ENCODE measurements around the gene RGS11. TPM values are rescaled to one million over a fixed set of nuclear protein-coding genes. Genes with fewer than 3 reads are reported as not detected.

RGS11 gene
- polyA plus RNA-seq, 4 donors, result 0.49 to 20.1 (median 7.4) TPM

DNA sequence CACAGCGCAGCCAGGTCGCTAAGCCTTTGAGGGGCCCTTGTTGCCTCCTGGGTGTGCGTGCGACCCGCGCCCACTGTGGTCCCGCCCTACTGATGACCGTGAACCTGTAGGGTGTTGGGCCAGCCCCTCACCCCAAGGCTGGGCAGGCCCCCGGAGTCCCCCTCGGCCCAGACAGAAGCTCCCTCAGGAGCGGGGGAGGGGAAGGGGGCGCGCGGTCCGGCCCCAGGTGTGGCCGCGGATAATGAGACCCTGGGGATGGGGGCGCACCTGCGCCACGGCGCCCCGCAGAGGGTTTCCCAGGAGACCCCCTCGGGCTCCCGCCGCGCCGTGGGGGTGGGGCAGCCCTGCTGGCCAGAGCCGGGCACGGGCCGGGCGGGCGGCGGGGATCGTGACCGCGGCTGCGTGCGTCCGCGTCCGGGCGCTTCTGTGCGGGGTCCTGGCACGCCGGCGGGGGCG, 4.3 kb upstream of the RGS11 start:
- Histone ChIP-seq H3K36me3 (ENCODE audit: control insufficient read depth in 3 of 3, insufficient read depth in 2 of 3, low read depth in 1 of 3, low read length in 3 of 3) (peaks cover 0 to 4% (median 0%) of the 10 kb centered on the region in 3 donors), H3K4me1 (ENCODE audit: control insufficient read depth in 3 of 3, insufficient read depth in 2 of 3, low read depth in 1 of 3, low read length in 2 of 3) (peaks cover 0 to 13% (median 2%) of the 10 kb centered on the region in 3 donors), H3K27me3 (ENCODE audit: control insufficient read depth in 3 of 3, insufficient read depth in 3 of 3, low read length in 3 of 3) (peaks cover 0 to 56% (median 0%) of the 10 kb centered on the region in 3 donors), H3K4me3 (ENCODE audit: low read depth in 1 of 3, low read length in 3 of 3) (peak overlapping the region in 1 of 3 donors; percentile 37), H3K27ac (ENCODE audit: low read depth in 1 of 3, low read length in 2 of 3) (no peak overlapping the region), H3K9me3 (ENCODE audit: control insufficient read depth in 2 of 2, insufficient read depth in 1 of 2, low read depth in 1 of 2, low read length in 1 of 2) (peaks cover 0 to 2% of the 10 kb centered on the region in 2 donors)
- 6 to 14% (median 6%) methylated on average over 17 to 47 of the region's 47 CpGs for WGBS, 3 donors
- DNase-seq (no peak), FAIRE-seq (no peak)

DNA sequence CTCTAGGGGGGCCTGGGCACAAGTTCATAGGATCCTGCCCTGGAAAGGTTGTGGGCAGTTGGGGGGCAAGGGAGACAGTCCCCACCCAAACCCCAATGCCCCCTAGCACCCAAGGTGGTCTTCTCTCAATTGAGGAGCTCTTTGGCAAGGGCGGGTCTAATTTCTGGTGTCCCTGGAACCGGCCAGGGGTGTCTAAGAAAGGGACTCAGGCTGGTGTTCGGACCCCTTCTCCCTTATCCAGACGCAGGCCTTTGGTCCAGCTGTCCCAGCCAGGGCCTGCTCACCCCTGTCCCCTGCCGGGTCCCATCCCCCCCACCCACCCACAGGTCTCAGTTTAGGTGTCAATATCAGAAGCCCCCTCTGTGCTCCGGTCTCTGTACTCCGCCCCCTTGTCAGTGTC, 3.8 kb upstream of the RGS11 start:
- H3K27me3 ChIP-seq (ENCODE audit: control insufficient read depth in 3 of 3, insufficient read depth in 3 of 3, low read length in 3 of 3), result peaks cover 0 to 61% (median 0%) of the 10 kb centered on the region in 3 donors
- no peaks in the 10 kb centered on the region for H3K9me3 ChIP-seq (ENCODE audit: control insufficient read depth in 2 of 2, insufficient read depth in 1 of 2, low read depth in 1 of 2, low read length in 1 of 2)
- H3K4me1 ChIP-seq (ENCODE audit: control insufficient read depth in 3 of 3, insufficient read depth in 2 of 3, low read depth in 1 of 3, low read length in 2 of 3), result peaks cover 0 to 16% (median 2%) of the 10 kb centered on the region in 3 donors
- WGBS, 3 donors, result 52 to 73% (median 66%) methylated on average over 6 to 7 of the region's 7 CpGs
- DNase-seq, result no peak
- H3K27ac ChIP-seq (ENCODE audit: low read depth in 1 of 3, low read length in 2 of 3), result no peak overlapping the region
- no peak for FAIRE-seq
- no peaks in the 10 kb centered on the region for H3K36me3 ChIP-seq (ENCODE audit: control insufficient read depth in 3 of 3, insufficient read depth in 2 of 3, low read depth in 1 of 3, low read length in 3 of 3)
- H3K4me3 ChIP-seq (ENCODE audit: low read depth in 1 of 3, low read length in 3 of 3), result no peak overlapping the region

DNA sequence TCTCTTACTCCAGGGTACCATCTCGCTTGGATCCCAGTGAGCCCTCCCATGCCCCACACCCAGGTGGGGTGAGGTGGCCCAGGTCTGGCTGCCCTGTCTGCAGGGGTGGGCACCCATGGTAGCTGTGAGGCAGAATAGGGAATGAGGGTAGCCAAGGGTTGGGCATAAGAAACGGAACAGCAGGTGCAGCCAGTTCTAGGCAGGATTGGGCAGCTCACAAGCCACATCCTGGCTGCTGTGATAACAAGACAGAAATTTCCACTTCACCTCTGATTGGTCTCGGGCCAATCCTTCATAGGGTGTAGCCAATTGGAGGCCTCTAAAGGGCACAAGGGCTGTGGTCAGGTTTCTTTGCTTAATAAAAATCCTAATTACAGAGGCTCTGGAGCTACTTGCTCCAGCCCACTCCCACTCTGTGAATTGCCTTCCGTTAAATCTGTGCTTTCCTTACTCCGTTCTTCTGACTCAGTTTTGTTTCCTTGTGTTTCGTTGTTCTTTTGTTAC, 3.2 kb upstream of the RGS11 start:
- DNase-seq (peak; percentile 39 to 79), FAIRE-seq (no peak)
- WGBS, 3 donors, result 13 to 50% (median 27%) methylated on average over 6 of the region's 6 CpGs
- H3K27ac ChIP-seq (ENCODE audit: low read depth in 1 of 3, low read length in 2 of 3), result no peak overlapping the region
- H3K27me3 ChIP-seq (ENCODE audit: control insufficient read depth in 3 of 3, insufficient read depth in 3 of 3, low read length in 3 of 3), result peaks cover 0 to 67% (median 0%) of the 10 kb centered on the region in 3 donors
- H3K4me3 ChIP-seq (ENCODE audit: low read depth in 1 of 3, low read length in 3 of 3), result no peak overlapping the region
- H3K4me1 ChIP-seq (ENCODE audit: control insufficient read depth in 3 of 3, insufficient read depth in 2 of 3, low read depth in 1 of 3, low read length in 2 of 3), result peaks cover 0 to 16% (median 2%) of the 10 kb centered on the region in 3 donors
- no peaks in the 10 kb centered on the region for H3K9me3 ChIP-seq (ENCODE audit: control insufficient read depth in 2 of 2, insufficient read depth in 1 of 2, low read depth in 1 of 2, low read length in 1 of 2)
- H3K36me3 ChIP-seq (ENCODE audit: control insufficient read depth in 3 of 3, insufficient read depth in 2 of 3, low read depth in 1 of 3, low read length in 3 of 3), result no peaks in the 10 kb centered on the region

DNA sequence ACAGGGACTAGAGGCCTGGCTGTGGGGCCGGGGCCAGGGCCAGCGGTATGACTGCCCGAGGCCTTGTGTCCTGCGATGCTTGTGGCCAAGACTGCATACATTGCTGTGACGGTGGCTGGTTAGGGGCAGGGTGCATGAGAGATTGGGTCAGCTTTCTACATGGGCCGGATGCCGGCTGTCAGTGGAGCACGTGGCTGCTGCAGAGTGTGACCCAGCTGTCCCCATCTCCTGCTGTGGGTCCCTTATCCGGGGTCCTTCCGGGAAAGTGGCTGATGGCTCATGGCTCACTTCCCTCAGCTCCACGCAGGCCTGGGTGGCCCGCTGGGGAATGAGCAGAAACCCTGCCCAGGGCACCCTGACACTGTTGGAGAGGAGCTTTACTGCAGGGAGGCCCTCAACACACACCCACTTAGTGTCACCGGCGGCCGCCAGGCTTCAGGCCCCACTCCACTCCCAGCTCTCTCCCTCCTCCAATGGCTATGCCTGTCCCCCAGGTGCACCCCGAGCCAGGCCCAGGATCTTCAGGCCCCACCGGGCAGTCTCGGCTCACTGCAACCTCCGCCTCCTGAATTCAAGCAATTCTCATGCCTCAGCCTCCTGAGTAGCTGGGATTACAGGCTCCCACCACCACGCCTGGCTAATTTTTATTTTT, 808 bp upstream of the RGS11 start:
- H3K9me3 ChIP-seq (ENCODE audit: control insufficient read depth in 2 of 2, insufficient read depth in 1 of 2, low read depth in 1 of 2, low read length in 1 of 2), result no peaks in the 10 kb centered on the region
- FAIRE-seq (no peak), DNase-seq (no peak)
- H3K36me3 ChIP-seq (ENCODE audit: control insufficient read depth in 3 of 3, insufficient read depth in 2 of 3, low read depth in 1 of 3, low read length in 3 of 3), result no peaks in the 10 kb centered on the region
- WGBS, 3 donors, result 42 to 72% (median 61%) methylated on average over 18 to 20 of the region's 20 CpGs
- H3K27ac ChIP-seq (ENCODE audit: low read depth in 1 of 3, low read length in 2 of 3), result peak overlapping the region in 1 of 3 donors; percentile 45
- H3K4me1 ChIP-seq (ENCODE audit: control insufficient read depth in 3 of 3, insufficient read depth in 2 of 3, low read depth in 1 of 3, low read length in 2 of 3), result peaks cover 0 to 16% (median 2%) of the 10 kb centered on the region in 3 donors
- peaks cover 0 to 66% (median 0%) of the 10 kb centered on the region in 3 donors for H3K27me3 ChIP-seq (ENCODE audit: control insufficient read depth in 3 of 3, insufficient read depth in 3 of 3, low read length in 3 of 3)
- no peak overlapping the region for H3K4me3 ChIP-seq (ENCODE audit: low read depth in 1 of 3, low read length in 3 of 3)

DNA sequence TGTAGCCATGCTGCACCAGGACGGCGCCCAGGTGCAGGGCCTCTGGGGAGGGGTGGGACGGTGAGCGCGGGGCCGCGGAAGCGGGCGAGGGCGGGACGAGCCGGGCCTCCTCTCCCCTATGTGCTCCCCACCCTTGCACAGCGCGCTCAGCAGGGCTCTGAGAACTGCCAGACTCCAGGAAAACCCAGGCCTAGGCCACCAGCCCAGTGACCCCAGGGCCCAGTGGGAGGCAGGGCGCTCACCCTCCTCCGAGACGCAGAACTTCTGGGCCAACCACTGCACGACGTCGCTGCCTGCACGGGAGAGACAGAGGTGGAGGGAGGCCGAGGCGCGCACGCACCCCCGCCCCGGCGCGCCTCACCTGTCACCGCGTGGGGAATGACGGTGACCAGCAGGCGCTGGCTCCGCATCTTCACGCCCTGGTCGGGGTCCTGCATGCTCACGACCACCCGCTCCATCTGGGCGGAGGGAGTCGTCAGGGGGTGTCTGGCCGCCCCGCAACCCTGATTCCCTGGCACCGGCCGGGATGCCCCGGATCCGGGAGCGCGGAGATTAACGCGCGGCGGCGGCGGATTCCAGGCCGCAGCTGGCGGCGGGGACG, 603 bp downstream of the RGS11 start:
- Histone ChIP-seq H3K4me1 (ENCODE audit: control insufficient read depth in 3 of 3, insufficient read depth in 2 of 3, low read depth in 1 of 3, low read length in 2 of 3) (peaks cover 0 to 7% (median 0%) of the 10 kb centered on the region in 3 donors), H3K27me3 (ENCODE audit: control insufficient read depth in 3 of 3, insufficient read depth in 3 of 3, low read length in 3 of 3) (peaks cover 0 to 57% (median 0%) of the 10 kb centered on the region in 3 donors), H3K9me3 (ENCODE audit: control insufficient read depth in 2 of 2, insufficient read depth in 1 of 2, low read depth in 1 of 2, low read length in 1 of 2) (no peaks in the 10 kb centered on the region), H3K4me3 (ENCODE audit: low read depth in 1 of 3, low read length in 3 of 3) (peak overlapping the region in 2 of 3 donors; percentile 28 to 42), H3K36me3 (ENCODE audit: control insufficient read depth in 3 of 3, insufficient read depth in 2 of 3, low read depth in 1 of 3, low read length in 3 of 3) (no peaks in the 10 kb centered on the region), H3K27ac (ENCODE audit: low read depth in 1 of 3, low read length in 2 of 3) (peak overlapping the region in 2 of 3 donors; percentile 34 to 60)
- peak; percentile 47 to 53 for DNase-seq
- WGBS, 3 donors, result 1 to 2% (median 2%) methylated on average over 38 to 58 of the region's 58 CpGs
- no peak for FAIRE-seq

DNA sequence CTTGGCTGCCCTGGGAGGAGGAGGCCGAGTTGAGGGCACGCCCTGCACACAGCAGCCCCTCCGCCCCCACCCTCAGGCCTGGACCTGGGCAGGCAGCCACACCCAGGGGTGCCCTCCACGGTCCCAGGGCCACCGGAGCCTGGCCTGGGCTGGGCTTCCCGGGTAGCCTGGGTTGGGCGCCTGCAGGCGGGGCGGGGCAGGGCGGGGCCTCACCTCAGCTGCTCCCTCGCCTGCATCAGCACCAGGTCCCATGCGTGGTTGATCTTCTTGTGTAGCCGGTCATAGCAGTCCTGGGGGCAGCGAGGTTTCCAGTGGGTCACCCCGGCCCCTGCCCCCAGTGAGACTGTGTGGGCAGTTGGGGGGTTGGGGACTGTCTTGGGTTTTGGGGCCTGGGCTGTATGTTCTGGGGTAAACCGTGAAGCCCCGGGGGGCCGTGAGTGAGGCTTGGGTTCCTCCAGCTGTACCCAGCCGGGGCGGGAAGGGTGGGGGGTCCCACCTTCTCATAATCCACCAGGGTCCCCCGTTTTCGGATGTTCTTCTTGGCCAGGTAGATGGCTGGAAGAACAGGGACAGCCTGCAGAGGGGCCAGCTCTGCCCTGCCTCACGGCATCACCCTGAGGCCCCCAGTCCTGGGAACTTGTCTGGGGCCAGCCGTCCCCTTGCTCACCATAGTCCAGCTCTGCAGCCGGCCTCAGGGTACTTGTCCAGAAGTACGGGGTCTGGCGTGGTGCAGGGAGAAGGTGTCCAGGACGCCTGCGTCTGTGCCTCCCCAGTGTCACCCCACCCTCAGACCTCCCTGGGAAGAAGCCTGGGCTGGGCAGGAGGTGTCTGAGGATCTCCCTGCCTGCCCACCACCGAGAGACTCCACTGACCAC, 2.0 kb downstream of the RGS11 start:
- peaks cover 0 to 7% (median 0%) of the 10 kb centered on the region in 3 donors for H3K4me1 ChIP-seq (ENCODE audit: control insufficient read depth in 3 of 3, insufficient read depth in 2 of 3, low read depth in 1 of 3, low read length in 2 of 3)
- DNase-seq (peak; percentile 37 to 85), FAIRE-seq (no peak)
- H3K36me3 ChIP-seq (ENCODE audit: control insufficient read depth in 3 of 3, insufficient read depth in 2 of 3, low read depth in 1 of 3, low read length in 3 of 3), result no peaks in the 10 kb centered on the region
- 19 to 62% (median 38%) methylated on average over 24 to 30 of the region's 30 CpGs for WGBS, 3 donors
- peak overlapping the region in 2 of 3 donors; percentile 54 to 69 for H3K27ac ChIP-seq (ENCODE audit: low read depth in 1 of 3, low read length in 2 of 3)
- H3K27me3 ChIP-seq (ENCODE audit: control insufficient read depth in 3 of 3, insufficient read depth in 3 of 3, low read length in 3 of 3), result peaks cover 0 to 43% (median 0%) of the 10 kb centered on the region in 3 donors
- no peaks in the 10 kb centered on the region for H3K9me3 ChIP-seq (ENCODE audit: control insufficient read depth in 2 of 2, insufficient read depth in 1 of 2, low read depth in 1 of 2, low read length in 1 of 2)
- H3K4me3 ChIP-seq (ENCODE audit: low read depth in 1 of 3, low read length in 3 of 3), result no peak overlapping the region

DNA sequence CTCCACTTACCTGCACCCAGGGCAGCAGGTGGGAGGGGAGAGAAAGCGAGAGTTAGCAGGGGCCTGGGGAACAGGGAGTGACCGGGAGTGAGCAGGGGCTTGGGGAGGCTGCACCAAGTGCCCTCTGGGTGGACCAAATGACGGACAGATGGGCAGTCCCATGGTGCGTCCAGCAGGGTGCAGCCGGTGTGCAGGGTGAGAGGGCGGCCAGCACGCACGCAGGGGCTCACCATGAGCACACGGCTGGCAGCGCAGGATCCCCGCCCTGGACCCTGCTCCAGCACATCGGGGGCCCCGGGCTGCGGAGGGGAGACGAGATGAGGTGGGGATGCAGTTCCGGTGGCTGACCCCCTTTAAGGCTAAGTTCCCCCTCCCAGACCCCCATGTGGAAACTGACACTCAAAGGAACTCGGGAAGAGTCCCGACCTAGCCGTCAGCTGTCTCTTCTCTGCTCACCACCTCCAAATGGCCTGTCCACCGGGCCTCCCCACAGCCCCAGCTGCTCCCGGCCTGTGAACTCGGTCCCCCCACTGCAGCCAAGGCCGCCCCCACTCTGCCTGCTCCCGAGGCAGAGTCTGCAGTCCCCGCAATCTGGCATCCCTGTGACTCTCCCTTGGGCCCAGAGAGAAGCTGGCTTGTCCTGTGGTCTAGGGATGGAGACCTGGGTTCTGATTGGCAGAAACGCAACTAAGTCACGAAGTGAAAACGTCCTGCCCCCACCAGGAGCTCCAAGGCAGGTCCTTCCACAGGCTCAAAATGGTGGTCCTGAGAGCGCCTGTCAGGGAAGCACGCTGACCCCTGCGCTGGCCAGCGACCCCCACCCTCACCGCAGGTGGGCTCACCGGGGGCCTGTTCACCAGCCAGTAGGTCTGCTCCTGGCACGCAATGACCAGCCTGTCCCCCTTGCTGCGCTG, 2.9 kb downstream of the RGS11 start:
- no peak for DNase-seq
- H3K4me1 ChIP-seq (ENCODE audit: control insufficient read depth in 3 of 3, insufficient read depth in 2 of 3, low read depth in 1 of 3, low read length in 2 of 3), result peaks cover 0 to 7% (median under 1%) of the 10 kb centered on the region in 3 donors

More for the DNA sequence above, 2.9 kb downstream of the RGS11 start:
- FAIRE-seq, result no peak
- Histone ChIP-seq H3K36me3 (ENCODE audit: control insufficient read depth in 3 of 3, insufficient read depth in 2 of 3, low read depth in 1 of 3, low read length in 3 of 3) (no peaks in the 10 kb centered on the region), H3K27ac (ENCODE audit: low read depth in 1 of 3, low read length in 2 of 3) (peak overlapping the region in 2 of 3 donors; percentile 54 to 69), H3K4me3 (ENCODE audit: low read depth in 1 of 3, low read length in 3 of 3) (no peak overlapping the region), H3K9me3 (ENCODE audit: control insufficient read depth in 2 of 2, insufficient read depth in 1 of 2, low read depth in 1 of 2, low read length in 1 of 2) (no peaks in the 10 kb centered on the region), H3K27me3 (ENCODE audit: control insufficient read depth in 3 of 3, insufficient read depth in 3 of 3, low read length in 3 of 3) (peaks cover 0 to 40% (median 0%) of the 10 kb centered on the region in 3 donors)
- 45 to 71% (median 58%) methylated on average over 30 to 36 of the region's 36 CpGs for WGBS, 3 donors

Measured in small intestine (tissue), 7 donors.